Stomach smooth muscle (tissue), 2 donors: ENCODE results near the gene RHEB.

Experiments used
- H3K27ac ChIP-seq: one replicate; pipeline ENCODE4 v1.7.0; 2013; ENCODE audit warnings: mild to moderate bottlenecking, low read length, inconsistent platforms
- H3K27me3 ChIP-seq, 2 donors: one replicate each; pipeline ENCODE4 v1.7.0; 2013; ENCODE audit warnings: low read length in 2 of 2; ENCODE audit not compliant: insufficient read depth in 2 of 2, control insufficient read depth in 1 of 2
- H3K36me3 ChIP-seq, 2 donors: one replicate each; pipeline ENCODE4 v1.7.0; 2013; ENCODE audit warnings: low read length in 2 of 2; ENCODE audit not compliant: control insufficient read depth in 2 of 2, insufficient read depth in 2 of 2
- H3K4me1 ChIP-seq: one replicate; pipeline ENCODE4 v1.7.0; 2013; ENCODE audit warnings: low read length; ENCODE audit not compliant: control insufficient read depth, insufficient read depth
- H3K4me3 ChIP-seq, 2 donors: one replicate each; pipeline ENCODE4 v1.7.0; 2013; ENCODE audit warnings: low read length in 2 of 2
- H3K9ac ChIP-seq, 2 donors: one replicate each; pipeline ENCODE4 v1.7.0; 2013; ENCODE audit warnings: low read length in 2 of 2, mild to moderate bottlenecking in 1 of 2
- H3K9me3 ChIP-seq, 2 donors: one replicate each; pipeline ENCODE4 v1.7.0; 2013; ENCODE audit warnings: low read length in 2 of 2; ENCODE audit not compliant: control insufficient read depth in 2 of 2
- donor health status: healthy.
- donor health status: Pancreatic carcinoma.

RHEB gene

GRCh38 chr7:151448261-151449252 is 71.1 kb downstream of the RHEB start:
- peak overlapping the region; percentile 63 to 74 for H3K4me3 ChIP-seq
- no peaks in the 10 kb centered on the region for H3K9me3 ChIP-seq
- H3K9ac ChIP-seq = peak overlapping the region; percentile 60 to 71
- H3K27me3 ChIP-seq = no peaks in the 10 kb centered on the region
- no peak overlapping the region for H3K27ac ChIP-seq
- no peaks in the 10 kb centered on the region for H3K36me3 ChIP-seq
- H3K4me1 ChIP-seq = peaks cover 4% of the 10 kb centered on the region

GRCh38 chr7:151447901-151448260 is 71.8 kb downstream of the RHEB start:
- Histone ChIP-seq H3K27ac (no peak overlapping the region), H3K4me1 (peaks cover 4% of the 10 kb centered on the region), H3K27me3 (no peaks in the 10 kb centered on the region), H3K9me3 (no peaks in the 10 kb centered on the region), H3K4me3 (peak overlapping the region; percentile 63 to 74), H3K9ac (peak overlapping the region in 1 of 2 donors; percentile 60), H3K36me3 (no peaks in the 10 kb centered on the region)

GRCh38 chr7:151447312-151447711 is 72.4 kb downstream of the RHEB start:
- no peaks in the 10 kb centered on the region for H3K27me3 ChIP-seq
- peaks cover 4% of the 10 kb centered on the region for H3K4me1 ChIP-seq
- H3K9ac ChIP-seq = no peak overlapping the region
- H3K9me3 ChIP-seq = no peaks in the 10 kb centered on the region
- H3K36me3 ChIP-seq = no peaks in the 10 kb centered on the region
- H3K4me3 ChIP-seq = no peak overlapping the region
- H3K27ac ChIP-seq = no peak overlapping the region

DNA sequence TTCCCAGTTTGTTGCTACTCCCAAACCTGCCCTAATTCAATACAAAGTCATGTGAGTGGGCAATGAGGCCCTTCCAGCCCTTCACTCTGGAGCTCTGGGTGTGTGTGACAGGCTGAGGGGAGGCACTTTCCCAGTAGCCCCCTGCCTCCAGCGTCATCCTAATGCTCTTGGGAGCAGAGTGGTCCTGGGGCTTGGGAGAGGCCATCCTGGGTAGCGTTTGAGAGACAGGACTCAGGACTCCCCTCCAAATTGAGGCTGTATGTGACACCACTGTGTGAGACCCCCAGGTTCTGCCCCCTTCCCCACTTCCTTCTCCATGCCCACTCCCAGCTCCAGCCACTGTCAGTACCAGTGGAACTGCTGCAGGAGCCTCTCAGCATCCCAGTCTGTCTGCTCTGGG is 73.3 kb downstream of the RHEB start:
- Histone ChIP-seq H3K27ac (no peak overlapping the region), H3K27me3 (no peaks in the 10 kb centered on the region), H3K4me3 (no peak overlapping the region), H3K36me3 (no peaks in the 10 kb centered on the region), H3K4me1 (peaks cover 4% of the 10 kb centered on the region), H3K9me3 (no peaks in the 10 kb centered on the region), H3K9ac (no peak overlapping the region)

DNA sequence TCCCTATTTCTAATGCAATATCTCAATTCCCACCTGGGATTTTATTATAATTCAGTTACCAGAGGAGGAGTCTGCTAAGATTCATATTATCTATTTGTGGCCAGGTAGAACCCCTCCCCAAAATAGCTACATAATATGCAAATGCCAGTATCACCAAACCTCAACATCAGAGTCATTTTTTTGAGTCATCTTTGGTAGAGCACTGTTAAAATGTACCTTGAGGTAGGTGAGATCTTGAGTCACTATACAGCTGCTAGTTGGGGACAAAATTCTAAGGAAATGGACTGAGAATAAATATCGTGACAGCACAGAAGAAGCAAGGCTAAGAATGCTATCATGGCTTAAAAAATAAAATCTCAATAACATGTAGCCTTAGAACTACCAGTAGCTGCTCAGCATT is 75.1 kb downstream of the RHEB start:
- Histone ChIP-seq H3K36me3 (no peaks in the 10 kb centered on the region), H3K27me3 (peaks cover 0 to 3% of the 10 kb centered on the region in 2 donors), H3K4me3 (no peak overlapping the region), H3K9me3 (no peaks in the 10 kb centered on the region), H3K27ac (no peak overlapping the region), H3K9ac (no peak overlapping the region), H3K4me1 (peaks cover 7% of the 10 kb centered on the region)

DNA sequence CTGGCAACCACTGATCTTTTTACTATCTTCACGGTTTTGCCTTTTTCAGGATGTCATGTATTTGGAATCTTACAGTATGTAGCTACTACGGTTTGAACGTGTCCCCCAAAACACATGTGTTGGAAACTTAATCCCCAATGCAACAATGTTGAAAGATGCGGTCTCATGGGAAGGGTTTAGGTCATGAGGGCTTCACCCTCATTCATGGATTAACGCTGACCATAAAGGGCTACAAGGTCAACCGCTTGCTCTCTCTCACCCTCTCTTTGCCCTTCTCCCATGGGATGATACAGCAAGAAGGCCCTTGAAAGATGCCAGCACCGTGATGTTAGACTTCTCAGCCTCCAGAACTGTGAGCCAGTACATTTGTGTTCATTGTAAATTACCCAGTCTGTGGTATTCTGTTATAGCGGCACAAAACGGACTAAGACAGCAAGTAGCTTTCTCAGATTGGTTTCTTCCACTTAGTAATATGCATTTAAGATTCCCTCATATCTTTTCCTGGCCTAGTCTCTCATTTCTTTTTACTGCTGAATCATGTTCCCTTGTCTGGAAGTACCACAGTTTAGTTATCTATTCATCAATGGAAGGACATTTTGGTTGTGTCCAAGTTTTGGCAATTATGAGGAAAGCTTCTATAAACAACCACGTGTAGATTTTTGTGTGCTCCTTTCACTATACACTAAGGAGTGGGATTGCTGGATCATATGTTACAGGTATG is 76.8 kb downstream of the RHEB start:
- Histone ChIP-seq H3K36me3 (no peaks in the 10 kb centered on the region), H3K4me3 (no peak overlapping the region), H3K9ac (no peak overlapping the region), H3K27ac (no peak overlapping the region), H3K4me1 (peaks cover 3% of the 10 kb centered on the region), H3K27me3 (peaks cover 9 to 16% of the 10 kb centered on the region in 2 donors), H3K9me3 (peaks cover 0 to 2% of the 10 kb centered on the region in 2 donors)

GRCh38 chr7:151440799-151441445 is 78.8 kb downstream of the RHEB start:
- Histone ChIP-seq H3K9ac (no peak overlapping the region), H3K4me3 (no peak overlapping the region), H3K27ac (no peak overlapping the region)

DNA sequence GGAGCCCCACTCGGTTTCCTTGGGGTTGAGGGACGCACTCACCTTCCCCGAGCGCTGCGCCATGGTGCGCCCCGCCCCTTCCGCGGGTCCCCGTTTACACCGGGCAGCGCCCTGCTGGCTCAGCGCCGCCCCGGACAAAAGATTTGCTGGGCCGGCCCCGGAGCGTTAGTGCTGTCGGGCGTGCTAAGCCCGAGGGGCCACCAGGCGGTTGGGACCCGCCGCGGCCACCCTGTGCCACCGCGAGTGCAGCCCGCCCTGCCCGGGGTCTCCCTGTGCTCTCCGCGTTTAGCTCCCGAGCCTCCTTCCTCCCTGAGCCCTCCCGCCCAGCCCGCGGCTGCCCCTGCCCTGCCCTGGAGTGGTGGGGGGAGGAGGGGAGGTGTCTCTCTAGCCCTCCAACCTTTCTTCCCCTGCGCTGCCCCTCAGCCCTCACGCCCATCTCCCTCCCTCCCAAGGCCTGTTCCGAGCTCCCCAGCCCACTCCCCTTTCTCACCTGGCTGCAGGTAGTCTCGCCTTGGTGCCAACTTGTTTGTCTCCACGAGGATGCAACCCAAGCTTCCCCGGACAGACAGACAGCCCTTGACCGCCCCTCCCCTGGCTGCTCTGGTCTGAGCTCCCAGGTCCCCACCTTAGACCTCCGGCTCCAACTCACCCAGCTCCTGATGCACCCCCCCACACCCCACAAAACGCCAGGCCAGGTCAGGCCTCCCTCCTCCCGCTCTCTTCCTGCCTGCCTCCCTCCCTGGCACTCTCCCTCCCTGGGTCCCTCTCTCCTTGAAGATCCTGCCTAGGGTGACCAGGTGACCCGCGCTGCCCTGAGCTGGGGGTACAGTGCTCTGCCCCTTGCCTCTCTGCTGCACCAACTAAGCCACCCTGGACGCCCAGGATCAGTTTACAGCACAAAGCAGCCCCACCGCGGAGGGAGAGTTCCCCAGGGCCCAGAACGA is 79.6 kb downstream of the RHEB start, which contains the start of gene CRYGN:
CRYGN (minus strand) TSS at position 287 of the 944 bp plus-strand sequence; CDS start at position 63, 224 bp downstream.
- no peak within 1 kb of the TSS for H3K27ac ChIP-seq
- no peak within 1 kb of the TSS for H3K9ac ChIP-seq
- peaks cover 17% of the 10 kb centered on the region for H3K4me1 ChIP-seq
- H3K27me3 ChIP-seq = peaks cover 9 to 16% of the 10 kb centered on the region in 2 donors
- no peaks in the 10 kb centered on the region for H3K36me3 ChIP-seq
- H3K9me3 ChIP-seq = peaks cover 0 to 2% of the 10 kb centered on the region in 2 donors
- H3K4me3 ChIP-seq = peak within 1 kb of the TSS in 1 of 2 donors; percentile 49

More at GRCh38 chr7:151440799-151441445, 78.8 kb downstream of the RHEB start:
- Histone ChIP-seq H3K4me1 (peaks cover 17% of the 10 kb centered on the region), H3K36me3 (no peaks in the 10 kb centered on the region), H3K27me3 (peaks cover 9 to 16% of the 10 kb centered on the region in 2 donors), H3K9me3 (peaks cover 0 to 2% of the 10 kb centered on the region in 2 donors)

DNA sequence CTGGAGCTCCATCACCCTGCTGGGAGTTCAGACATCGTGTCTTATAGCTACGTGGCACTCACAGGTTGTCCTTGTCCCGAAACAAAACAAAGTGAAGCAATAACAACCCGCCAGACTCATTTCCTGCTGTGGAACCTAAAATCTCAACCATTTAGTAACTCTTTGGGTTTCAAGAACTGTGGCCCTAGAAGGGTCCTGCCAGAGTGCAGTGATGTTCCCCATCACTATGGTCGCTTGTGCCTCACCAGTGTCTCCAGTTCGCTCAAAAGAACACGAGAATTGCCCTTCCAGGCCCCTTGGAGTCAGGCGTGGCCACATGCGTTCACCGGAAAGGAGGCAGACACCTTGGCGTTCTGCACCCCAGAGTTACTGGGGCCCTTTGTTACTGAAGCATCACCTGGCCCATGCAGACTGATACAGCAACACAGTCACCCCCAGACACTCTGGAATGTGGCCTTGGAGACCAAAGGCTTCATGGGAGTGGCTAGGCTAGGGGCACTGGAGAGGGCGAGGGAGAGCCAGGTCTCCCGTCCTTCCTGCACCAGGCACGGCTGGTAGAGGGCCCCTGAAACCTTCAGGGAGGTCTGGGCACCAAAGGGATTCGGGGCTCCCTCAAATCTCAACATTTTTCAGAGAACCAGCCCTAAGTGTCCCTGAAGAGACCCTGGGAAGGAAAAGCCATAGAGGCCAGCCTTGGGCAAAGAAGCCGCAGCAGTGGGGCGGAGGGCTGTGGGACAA is 80.7 kb downstream of the RHEB start:
- H3K9me3 ChIP-seq = peaks cover 0 to 2% of the 10 kb centered on the region in 2 donors
- no peak overlapping the region for H3K27ac ChIP-seq
- H3K9ac ChIP-seq = no peak overlapping the region
- peaks cover 17% of the 10 kb centered on the region for H3K4me1 ChIP-seq
- H3K36me3 ChIP-seq = no peaks in the 10 kb centered on the region
- H3K27me3 ChIP-seq = peaks cover 9 to 16% of the 10 kb centered on the region in 2 donors
- no peak overlapping the region for H3K4me3 ChIP-seq
